ENCODE measurements around the gene EPHB1.
"Not testable (repeated sequence)": the region's sequence is repeated elsewhere in the genome, so short reads cannot be mapped to it uniquely, and the experiment has no call there.

EPHB1 gene

GRCh38 chr3:135097276-135097946 is 302.4 kb downstream of the EPHB1 start:
- intact Hi-C loops (cut with DNase I), result no loop called here
- no peak for DNase-seq

GRCh38 chr3:135099734-135100355 is 304.8 kb downstream of the EPHB1 start:
- intact Hi-C loops (cut with DNase I), result no loop called here
- no peak for DNase-seq

- intact Hi-C loops (cut with DNase I), result no loop called here
- no peak for DNase-seq
Observed at GRCh38 chr3:135100366-135100765, 305.3 kb downstream of the EPHB1 start.

GRCh38 chr3:135103917-135104316 is 308.9 kb downstream of the EPHB1 start:
- intact Hi-C loops (cut with DNase I), result no loop called here
- no peak for DNase-seq

- intact Hi-C loops (cut with DNase I), result no loop called here
- no peak for DNase-seq
Observed at GRCh38 chr3:135106445-135106844, 311.4 kb downstream of the EPHB1 start.

- intact Hi-C loops (cut with DNase I), result no loop called here
- no peak for DNase-seq
Observed at GRCh38 chr3:135107043-135107442, 312.0 kb downstream of the EPHB1 start.

- peak in 3 of 10 donors; percentile 11 to 84 (median 15) for DNase-seq
- intact Hi-C loops (cut with DNase I), result no loop called here
Observed at GRCh38 chr3:135109681-135110080, 314.6 kb downstream of the EPHB1 start.

GRCh38 chr3:135114551-135114950 is 319.5 kb downstream of the EPHB1 start:
- DNase-seq; intact Hi-C loops (cut with DNase I): not testable (repeated sequence)

GRCh38 chr3:135117977-135118376 is 322.9 kb downstream of the EPHB1 start:
- DNase-seq, result no peak
- intact Hi-C loops (cut with DNase I), result no loop called here

- intact Hi-C loops (cut with DNase I), result no loop called here
Observed at GRCh38 chr3:135118792-135119191, 323.7 kb downstream of the EPHB1 start.

GRCh38 chr3:135125171-135125801 is 330.2 kb downstream of the EPHB1 start:
- intact Hi-C loops (cut with DNase I), result no loop called here
- DNase-seq, result no peak

More at GRCh38 chr3:135118792-135119191, 323.7 kb downstream of the EPHB1 start:
- DNase-seq, result no peak

GRCh38 chr3:135127946-135128470 is 332.9 kb downstream of the EPHB1 start:
- intact Hi-C loops (cut with DNase I), result no loop called here
- DNase-seq, result no peak

- intact Hi-C loops (cut with DNase I), result no loop called here
- DNase-seq, result no peak
Observed at GRCh38 chr3:135128818-135129217, 333.8 kb downstream of the EPHB1 start.

GRCh38 chr3:135131290-135131689 is 336.2 kb downstream of the EPHB1 start:
- intact Hi-C loops (cut with DNase I), result no loop called here
- DNase-seq, result no peak

- intact Hi-C loops (cut with DNase I), result no loop called here
- no peak for DNase-seq
Observed at GRCh38 chr3:135133905-135134683, 339.0 kb downstream of the EPHB1 start.

GRCh38 chr3:135134684-135135075 is 339.6 kb downstream of the EPHB1 start:
- DNase-seq, result no peak
- intact Hi-C loops (cut with DNase I), result no loop called here

GRCh38 chr3:135135445-135135844 is 340.4 kb downstream of the EPHB1 start:
- intact Hi-C loops (cut with DNase I), result no loop called here
- no peak for DNase-seq

GRCh38 chr3:135136361-135137100 is 341.5 kb downstream of the EPHB1 start:
- intact Hi-C loops (cut with DNase I), result no loop called here
- no peak for DNase-seq

- intact Hi-C loops (cut with DNase I), result no loop called here
- DNase-seq, result no peak
Observed at GRCh38 chr3:135137296-135137695, 342.2 kb downstream of the EPHB1 start.

GRCh38 chr3:135138776-135139175 is 343.7 kb downstream of the EPHB1 start:
- intact Hi-C loops (cut with DNase I), result no loop called here
- no peak for DNase-seq
